Glomerular visceral epithelial cell (primary cell): ENCODE measurements around the gene ZNF625.
"Not testable (repeated sequence)": the region's sequence is repeated elsewhere in the genome, so short reads cannot be mapped to it uniquely, and the experiment has no call there.

Experiments used
- DNase-seq: peaks from one replicate; pipeline ENCODE4 v3.0.0-alpha.2; 2016; ENCODE audit errors: extremely low spot score

ZNF625 gene

GRCh38 chr19:12137221-12137940 lies 19.2 kb downstream of the ZNF625 start:
- DNase-seq = no peak

GRCh38 chr19:12133069-12133468 lies 23.5 kb downstream of the ZNF625 start:
- DNase-seq = no peak

GRCh38 chr19:12126707-12127106 lies 29.8 kb downstream of the ZNF625 start:
- no peak for DNase-seq

GRCh38 chr19:12117201-12117970 lies 39.1 kb downstream of the ZNF625 start:
- no peak for DNase-seq

- no peak for DNase-seq
These were observed 43.4 kb downstream of the ZNF625 start for GRCh38 chr19:12113121-12113520.

GRCh38 chr19:12112701-12113100 lies 43.8 kb downstream of the ZNF625 start:
- no peak for DNase-seq

- no peak for DNase-seq
These were observed 44.4 kb downstream of the ZNF625 start for GRCh38 chr19:12111943-12112637.

GRCh38 chr19:12111176-12111575 lies 45.4 kb downstream of the ZNF625 start:
- DNase-seq = peak; percentile 7

- DNase-seq = not testable (repeated sequence)
These were observed 52.6 kb downstream of the ZNF625 start for GRCh38 chr19:12103909-12104308.

- no peak for DNase-seq
These were observed 58.5 kb downstream of the ZNF625 start for GRCh38 chr19:12098040-12098439.

- no peak for DNase-seq
These were observed 61.3 kb downstream of the ZNF625 start for GRCh38 chr19:12095111-12095790.
